ENCODE data around the gene KCNQ1OT1.

GRCh38 chr11:2563213-2564007 lies 136.4 kb downstream of the KCNQ1OT1 start:
- TF ChIP-seq YY1 (IDR thresholded peaks at IDR 0.05) (no peak), REST (IDR thresholded peaks at IDR 0.05) (no peak), CTCF (IDR thresholded peaks at IDR 0.05; ENCODE audit: low read depth, low read length, missing input control) (no peak), TAF1 (conservative IDR thresholded peaks at IDR 0.05) (no peak), RAD21 (IDR thresholded peaks at IDR 0.05) (no peak)
